ACHN (cell line): Measurements from ENCODE around the gene SLC38A9.
A peak's percentile ranks its signal among the peaks of the same experiment; 100 is the strongest.

Experiments
- DNase-seq: peaks from one replicate; pipeline ENCODE4 v3.0.0-alpha.2; 2015
- in situ Hi-C: cut with HindIII; loops from 2 replicates; pipeline ENCODE4 v1.10.0; 2017; ENCODE audit warnings: low sequenced_read_pairs, low pct_ligation_motif_present, low pct_unique_long_range_greater_than_20kb

Gene SLC38A9

GRCh38 chr5:55600086-55600485 lies 112.0 kb downstream of the SLC38A9 start:
- in situ Hi-C loops = no loop called here
- DNase-seq = no peak

- in situ Hi-C loops = no loop called here
These were observed 112.7 kb downstream of the SLC38A9 start for GRCh38 chr5:55599148-55600050.

DNA sequence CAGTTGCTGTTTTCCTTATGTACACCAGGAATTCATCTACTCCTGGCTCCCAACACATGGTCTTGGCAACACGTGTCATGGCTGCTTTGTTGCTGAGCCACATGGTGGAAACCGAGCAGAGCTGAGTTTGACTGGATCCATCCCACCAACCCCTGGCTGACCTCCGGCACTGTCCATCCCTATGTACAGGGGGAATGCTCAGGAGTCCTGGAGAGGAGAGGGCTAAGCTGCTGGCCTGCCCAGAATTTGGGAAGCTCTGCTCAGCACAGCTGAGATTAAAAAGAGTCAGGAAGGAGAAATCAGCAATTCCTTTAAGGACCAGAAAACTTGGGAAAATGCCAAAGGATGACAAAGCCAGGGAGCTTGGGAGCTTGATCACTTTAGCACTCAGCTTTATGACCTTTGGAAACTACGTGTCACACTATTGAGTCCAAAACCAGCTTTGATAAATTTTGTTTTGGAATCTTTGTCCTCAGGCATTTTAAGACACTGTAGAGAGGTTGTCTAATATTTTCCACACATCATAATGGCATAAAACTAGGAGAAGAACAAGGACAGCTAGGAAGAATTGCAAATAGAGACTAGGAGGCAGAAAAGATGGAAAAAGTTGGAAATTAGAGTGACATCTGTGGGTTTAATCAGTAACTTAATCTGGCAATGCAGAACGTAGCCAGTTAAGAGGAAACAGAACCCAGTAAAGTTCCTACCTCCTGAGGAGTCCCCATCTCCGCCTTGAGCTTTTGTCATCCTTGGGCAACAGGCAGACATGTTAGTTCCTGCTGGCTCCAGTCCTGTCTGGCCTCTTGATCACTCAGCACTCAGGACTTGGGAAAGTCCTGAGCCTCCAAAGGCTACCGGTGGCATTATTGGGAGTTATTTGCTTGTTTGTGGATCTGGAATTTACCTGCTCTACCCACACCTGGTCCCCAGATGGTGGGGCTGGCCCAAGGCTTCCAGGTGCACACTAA lies 114.8 kb downstream of the SLC38A9 start:
- peak; percentile 26 for DNase-seq
- in situ Hi-C loops = no loop called here

More at GRCh38 chr5:55599148-55600050, 112.7 kb downstream of the SLC38A9 start:
- no peak for DNase-seq

DNA sequence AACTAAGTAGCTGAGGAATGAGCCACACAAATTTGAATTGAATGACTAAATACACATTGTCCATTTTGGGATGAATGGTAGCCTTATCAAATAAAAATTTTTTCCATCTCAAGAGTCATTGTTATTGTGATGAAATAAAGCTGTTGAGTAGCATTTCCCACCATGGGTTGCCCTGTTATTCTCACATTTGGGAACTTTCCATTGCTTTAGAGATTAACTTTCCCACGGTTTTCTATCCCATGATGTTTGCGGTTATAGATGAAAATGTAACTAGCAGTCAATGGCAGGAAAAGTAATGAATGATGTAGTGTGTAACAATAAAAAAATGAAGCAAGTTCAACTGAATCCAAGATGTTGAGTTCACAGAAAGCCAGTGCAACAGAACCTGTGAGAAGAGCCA lies 117.5 kb downstream of the SLC38A9 start:
- DNase-seq = no peak
- in situ Hi-C loops = no loop called here

DNA sequence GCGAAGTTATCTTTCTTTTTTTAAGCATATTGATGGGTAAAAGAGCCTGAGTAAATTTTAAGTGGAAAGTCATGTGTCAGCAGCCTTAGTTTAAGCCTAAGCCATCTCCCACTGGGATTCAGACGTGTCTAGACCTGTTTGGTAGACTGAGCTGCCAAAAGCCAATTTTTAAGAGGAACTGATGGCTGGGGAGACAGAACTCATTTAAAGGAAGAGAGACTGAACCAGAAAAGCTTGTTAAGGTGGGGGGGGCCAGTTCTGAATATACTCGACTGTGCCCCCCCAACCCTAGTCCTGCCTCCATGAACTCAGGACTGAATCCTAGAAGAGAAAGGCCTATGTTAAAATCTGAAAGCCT lies 119.0 kb downstream of the SLC38A9 start:
- DNase-seq = no peak

GRCh38 chr5:55592388-55593114 lies 119.6 kb downstream of the SLC38A9 start:
- no peak for DNase-seq
- in situ Hi-C loops = no loop called here

More for the DNA sequence above, 119.0 kb downstream of the SLC38A9 start:
- in situ Hi-C loops = no loop called here

- no peak for DNase-seq
- in situ Hi-C loops = no loop called here
These were observed 120.4 kb downstream of the SLC38A9 start for GRCh38 chr5:55591686-55592085.

- no peak for DNase-seq
- in situ Hi-C loops = no loop called here
These were observed 126.9 kb downstream of the SLC38A9 start for GRCh38 chr5:55585206-55585610.

GRCh38 chr5:55584398-55585205 lies 127.5 kb downstream of the SLC38A9 start:
- no peak for DNase-seq
- in situ Hi-C loops = no loop called here

DNA sequence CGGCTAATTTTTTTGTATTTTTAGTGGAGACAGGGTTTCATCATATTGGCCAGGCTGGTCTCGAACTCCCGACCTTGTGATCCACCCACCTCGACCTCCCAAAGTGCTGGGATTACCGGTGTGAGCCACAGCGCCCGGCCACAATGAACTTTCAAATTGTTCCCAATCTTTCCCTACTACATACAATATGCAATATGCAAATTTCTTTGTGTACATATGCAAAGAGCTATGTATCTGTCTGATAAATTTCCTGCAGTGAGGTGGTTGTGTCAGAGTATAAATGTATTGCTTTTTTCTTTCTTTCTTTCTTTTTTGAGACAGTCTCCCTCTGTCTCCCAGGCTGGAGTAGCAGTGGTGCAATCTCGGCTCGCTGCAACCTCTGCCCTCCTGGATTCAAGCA lies 128.5 kb downstream of the SLC38A9 start:
- DNase-seq = no peak
- in situ Hi-C loops = no loop called here

GRCh38 chr5:55582256-55582655 lies 129.9 kb downstream of the SLC38A9 start:
- in situ Hi-C loops = no loop called here
- no peak for DNase-seq

DNA sequence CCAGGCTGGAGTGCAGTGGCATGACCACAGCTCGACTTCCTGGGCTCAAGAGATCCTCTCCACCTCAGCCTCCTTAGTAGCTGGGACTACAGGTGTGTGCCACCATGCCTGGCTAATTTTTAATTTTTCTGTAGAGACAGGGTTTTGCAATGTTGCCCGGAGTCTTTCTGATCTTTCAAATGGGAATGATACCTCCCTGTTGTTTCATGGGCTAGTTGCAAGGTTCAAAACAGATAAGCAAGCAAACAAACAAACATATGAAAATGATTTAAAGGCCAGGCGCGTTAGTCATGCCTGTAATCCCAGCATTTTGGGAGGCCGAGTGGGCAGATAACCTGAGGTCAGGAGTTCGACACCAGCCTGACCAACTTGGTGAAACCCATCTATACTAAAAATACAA lies 132.1 kb downstream of the SLC38A9 start:
- in situ Hi-C loops = no loop called here
- DNase-seq = no peak

GRCh38 chr5:55578771-55579170 lies 133.4 kb downstream of the SLC38A9 start:
- DNase-seq = no peak
- in situ Hi-C loops = no loop called here

- in situ Hi-C loops = no loop called here
These were observed 134.6 kb downstream of the SLC38A9 start for GRCh38 chr5:55577353-55578060.

DNA sequence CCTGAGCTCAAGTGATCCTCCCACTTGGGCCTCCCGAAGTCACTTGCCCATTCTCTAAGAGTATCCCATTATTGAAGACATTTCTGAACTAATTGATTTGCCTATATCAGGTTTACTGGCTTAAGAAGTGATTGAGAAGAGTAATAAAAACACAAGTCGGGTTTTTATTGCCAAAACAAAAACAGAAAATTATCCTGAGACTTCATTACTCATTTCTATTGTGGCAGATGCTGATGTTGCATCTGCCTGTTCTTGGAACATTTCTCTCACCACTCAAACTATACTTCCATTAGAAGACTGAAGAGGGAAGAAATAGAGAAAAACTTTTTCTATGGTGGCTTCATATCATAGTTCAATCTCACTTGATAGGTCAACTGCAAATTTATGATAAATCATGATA lies 135.5 kb downstream of the SLC38A9 start:
- in situ Hi-C loops = no loop called here
- no peak for DNase-seq

More at GRCh38 chr5:55577353-55578060, 134.6 kb downstream of the SLC38A9 start:
- DNase-seq = no peak
